IMR-90 (cell line): ENCODE measurements around the gene CTNNA1. TPM values are rescaled to one million over a fixed set of nuclear protein-coding genes. Genes with fewer than 3 reads are reported as not detected.

ENCODE experiments used
- ATAC-seq: fragments of 200-7000 bp; cut with Tn5 transposase; 2 replicates; pipeline ENCODE4 v1.9.1; 2020; ENCODE audit warnings: low read depth, mild to moderate bottlenecking, moderate library complexity
- BruUV-seq: library from RNA; stranded (reverse); fragments of 400-500 nt; replicated peaks from 2 replicates; lab custom pipeline; 2021; lab: Mats Ljungman, UMichigan
- CTCF ChIA-PET: fragments of 300-600 bp; formaldehyde crosslinking; extraction: SDS; loops from one replicate; lab custom pipeline; 2021; ENCODE audit warnings: antibody characterized with exemption; lab: Yijun Ruan, JAX
- POLR2A ChIA-PET: fragments of 300-600 bp; sonication (Branson Sonifier 250); formaldehyde crosslinking; loops from one replicate; lab custom pipeline; 2022; ENCODE audit warnings: antibody characterized with exemption; ENCODE audit not compliant: unreplicated experiment; lab: Charles Lee
- DNase-seq: peaks from one replicate; pipeline ENCODE4 v3.0.0; 2013
- H2AFZ ChIP-seq: replicated peaks from 2 replicates; pipeline ENCODE3; 2013; ENCODE audit warnings: low read length, mild to moderate bottlenecking; ENCODE audit not compliant: poor library complexity
- H2AK5ac ChIP-seq: 2 replicates; pipeline ENCODE4 v1.6.1; 2013; ENCODE audit warnings: low read depth, low read length, inconsistent platforms
- H2AK9ac ChIP-seq: replicated peaks from 2 replicates; pipeline ENCODE3; 2013; ENCODE audit warnings: mild to moderate bottlenecking, low read depth, low read length, moderate library complexity; ENCODE audit not compliant: poor library complexity
- H2BK120ac ChIP-seq: 2 replicates; pipeline ENCODE4 v1.6.1; 2013; ENCODE audit warnings: low read depth, low read length, inconsistent platforms
- H2BK15ac ChIP-seq: 3 replicates; pipeline ENCODE4 v1.6.1; 2013; ENCODE audit warnings: low read depth, low read length, inconsistent platforms
- H2BK20ac ChIP-seq: 2 replicates; pipeline ENCODE4 v1.6.1; 2013; ENCODE audit warnings: low read depth, mild to moderate bottlenecking, inconsistent platforms, low read length, moderate library complexity
- H2BK5ac ChIP-seq: 2 replicates; pipeline ENCODE4 v1.6.1; 2013; ENCODE audit warnings: mild to moderate bottlenecking, low read depth, low read length, inconsistent platforms; ENCODE audit not compliant: poor library complexity, severe bottlenecking
- H3K14ac ChIP-seq: replicated peaks from 2 replicates; pipeline ENCODE4 v1.6.1; 2013; ENCODE audit warnings: low read depth, low read length, inconsistent platforms
- H3K18ac ChIP-seq: 2 replicates; pipeline ENCODE4 v1.6.1; 2013; ENCODE audit warnings: low read depth, low read length, control low read depth
- H3K23ac ChIP-seq: 2 replicates; pipeline ENCODE4 v1.6.1; 2013; ENCODE audit warnings: low read depth, low read length, inconsistent platforms
- H3K27ac ChIP-seq: 2 replicates; pipeline ENCODE4 v1.5.1; 2013; ENCODE audit warnings: mild to moderate bottlenecking, control low read depth, low read length; ENCODE audit not compliant: insufficient read depth
- H3K27me3 ChIP-seq: 2 replicates; pipeline ENCODE4 v1.6.1; 2013; ENCODE audit warnings: low read length; ENCODE audit not compliant: control insufficient read depth, insufficient read depth
- H3K36me3 ChIP-seq: 2 replicates; pipeline ENCODE4 v1.6.1; 2013; ENCODE audit warnings: low read length, mixed read lengths; ENCODE audit not compliant: control insufficient read depth, insufficient read depth
- H3K4ac ChIP-seq: 2 replicates; pipeline ENCODE4 v1.6.1; 2013; ENCODE audit warnings: low read depth, low read length, inconsistent platforms
- H3K4me1 ChIP-seq: 2 replicates; pipeline ENCODE4 v1.6.1; 2013; ENCODE audit warnings: low read length, mixed read lengths; ENCODE audit not compliant: control insufficient read depth, insufficient read depth
- H3K4me2 ChIP-seq: 2 replicates; pipeline ENCODE4 v1.6.1; 2013; ENCODE audit warnings: low read depth, mild to moderate bottlenecking, control low read depth, low read length, moderate library complexity
- H3K4me3 ChIP-seq: 2 replicates; pipeline ENCODE4 v1.5.1; 2013; ENCODE audit warnings: low read depth, mild to moderate bottlenecking, control low read depth, low read length, moderate library complexity; ENCODE audit not compliant: insufficient read depth
- H3K56ac ChIP-seq: 2 replicates; pipeline ENCODE4 v1.6.1; 2013; ENCODE audit warnings: low read length, inconsistent platforms; ENCODE audit not compliant: insufficient read depth; ENCODE audit errors: extremely low read depth
- H3K79me1 ChIP-seq, 2 experiments: 2 replicates each; pipeline ENCODE4 v1.6.1; 2013; ENCODE audit warnings: low read length in 2 of 2, inconsistent platforms in 1 of 2, low read depth in 1 of 2
- H3K9ac ChIP-seq: 2 replicates; pipeline ENCODE4 v1.6.1; 2013; ENCODE audit warnings: low read depth, low read length, control low read depth
- H3K9me1 ChIP-seq: 2 replicates; pipeline ENCODE4 v1.6.1; 2013; ENCODE audit warnings: low read length, inconsistent platforms; ENCODE audit not compliant: insufficient read depth
- H3K9me3 ChIP-seq: 2 replicates; pipeline ENCODE4 v1.6.1; 2013; ENCODE audit warnings: low read length; ENCODE audit not compliant: control insufficient read depth, insufficient read depth
- H4K20me1 ChIP-seq: 2 replicates; pipeline ENCODE4 v1.6.1; 2013; ENCODE audit warnings: low read length, inconsistent platforms; ENCODE audit not compliant: insufficient read depth
- H4K5ac ChIP-seq: 2 replicates; pipeline ENCODE4 v1.6.1; 2013; ENCODE audit warnings: mild to moderate bottlenecking, low read depth, low read length, control low read depth
- H4K8ac ChIP-seq, 2 experiments: 2 replicates each; pipeline ENCODE4 v1.6.1; 2013; ENCODE audit warnings: low read depth in 2 of 2, low read length in 2 of 2, control low read depth in 1 of 2, inconsistent platforms in 1 of 2
- H4K91ac ChIP-seq: 2 replicates; pipeline ENCODE4 v1.6.1; 2013; ENCODE audit warnings: low read depth, low read length, inconsistent platforms; ENCODE audit not compliant: insufficient read depth
- BHLHE40 ChIP-seq: fragments of 150-350 bp; IDR thresholded peaks from 2 replicates; pipeline ENCODE4 v1.6.1; 2016; ENCODE audit warnings: mild to moderate bottlenecking, low read depth, low read length
- CHD1 ChIP-seq: IDR thresholded peaks from 2 replicates; pipeline ENCODE4 v1.6.1; 2012; ENCODE audit warnings: low read depth, low read length, improper control_type of control experiment
- CTCF ChIP-seq: conservative IDR thresholded peaks from 2 replicates; pipeline ENCODE4 v1.5.1; 2012; ENCODE audit warnings: mild to moderate bottlenecking, low read depth, low read length, improper control_type of control experiment
- ELK1 ChIP-seq: fragments of 150-350 bp; IDR thresholded peaks from 2 replicates; pipeline ENCODE4 v1.6.1; 2016; ENCODE audit warnings: low read depth, mild to moderate bottlenecking, low read length, moderate library complexity, borderline replicate concordance
- FOS ChIP-seq: fragments of 150-350 bp; IDR thresholded peaks from 2 replicates; pipeline ENCODE4 v1.6.1; 2016; ENCODE audit warnings: low read depth, low read length
- MAFK ChIP-seq: IDR thresholded peaks from 2 replicates; pipeline ENCODE4 v1.6.1; 2012; ENCODE audit warnings: low read depth, low read length, improper control_type of control experiment
- MAZ ChIP-seq: IDR thresholded peaks from 2 replicates; pipeline ENCODE4 v1.6.1; 2012; ENCODE audit warnings: low read depth, mild to moderate bottlenecking, low read length, improper control_type of control experiment, moderate library complexity, borderline replicate concordance
- MXI1 ChIP-seq: IDR thresholded peaks from 2 replicates; pipeline ENCODE4 v1.6.1; 2012; ENCODE audit warnings: low read depth, mild to moderate bottlenecking, low read length, moderate library complexity, borderline replicate concordance
- NFE2L2 ChIP-seq: fragments of 150-350 bp; IDR thresholded peaks from 2 replicates; pipeline ENCODE4 v1.6.1; 2016; ENCODE audit warnings: low read depth, mild to moderate bottlenecking, low read length
- POLR2A ChIP-seq: IDR thresholded peaks from 2 replicates; pipeline ENCODE4 v1.6.1; 2012; ENCODE audit warnings: mild to moderate bottlenecking, low read depth, low read length
- RAD21 ChIP-seq: IDR thresholded peaks from 2 replicates; pipeline ENCODE4 v1.6.1; 2012; ENCODE audit warnings: low read length, improper control_type of control experiment
- RCOR1 ChIP-seq: IDR thresholded peaks from 2 replicates; pipeline ENCODE4 v1.6.1; 2012; ENCODE audit warnings: mild to moderate bottlenecking, low read length, improper control_type of control experiment; ENCODE audit not compliant: insufficient replicate concordance
- RFX5 ChIP-seq: IDR thresholded peaks from 2 replicates; pipeline ENCODE4 v1.8.0; 2012; ENCODE audit warnings: low read depth, mild to moderate bottlenecking, low read length, moderate library complexity
- SMC3 ChIP-seq: fragments of 150-350 bp; IDR thresholded peaks from 2 replicates; pipeline ENCODE4 v1.6.1; 2016; ENCODE audit warnings: low read depth, mild to moderate bottlenecking, antibody characterized with exemption, low read length, moderate library complexity
- USF2 ChIP-seq: fragments of 150-350 bp; IDR thresholded peaks from 2 replicates; pipeline ENCODE4 v1.6.1; 2017; ENCODE audit warnings: mild to moderate bottlenecking, antibody characterized with exemption, low read length, low read depth
- dilution Hi-C: fragments of 300-500 bp; cut with HindIII; formaldehyde crosslinking; loops from one replicate; pipeline ENCODE4 v1.14.3; 2018; ENCODE audit warnings: low sequenced_read_pairs; ENCODE audit not compliant: unreplicated experiment
- in situ Hi-C: fragments of 300-500 bp; cut with MboI; formaldehyde crosslinking; loops from 3 replicates; pipeline ENCODE4 v1.14.3; 2019; ENCODE audit warnings: low sequenced_read_pairs, inconsistent platforms, mixed read lengths
- intact Hi-C: fragments of 100-400 bp; cut with micrococcal nuclease; formaldehyde crosslinking; loops from 2 replicates; pipeline ENCODE4 v1.10.0; 2022
- polyA plus RNA-seq, 3 experiments: library from polyadenylated mRNA; depleted of rRNA; stranded (reverse); fragments of >200 nt; gene quantifications; 2 replicates each; pipeline ENCODE4 v1.2.3, GENCODE V29; 2012; ENCODE audit warnings: low replicate concordance in 1 of 3
- total RNA-seq: library from RNA; depleted of rRNA; stranded (reverse); fragments of >200 nt; gene quantifications from 2 replicates; pipeline ENCODE4 v1.2.3, GENCODE V29; 2012

Gene CTNNA1
- total and polyA plus RNA-seq, 2 of the 4 experiments (the other 2 are of a cell fraction), result 220 to 471 TPM

- ATAC-seq (peak; percentile 27), DNase-seq (peak; percentile 34)
- Histone ChIP-seq H2BK120ac (no peak overlapping the region), H3K18ac (no peak overlapping the region), H4K20me1 (peaks cover 54% of the 10 kb centered on the region), H3K79me1 (peaks cover 9 to 61% of the 10 kb centered on the region in 2 experiments), H2AFZ (no peak overlapping the region), H3K9me1 (peaks cover 15% of the 10 kb centered on the region), H4K91ac (no peak overlapping the region), H3K56ac (no peak overlapping the region), H2AK5ac (no peak overlapping the region), H4K8ac (no peak overlapping the region), H3K4me3 (no peak overlapping the region), H3K27me3 (no peaks in the 10 kb centered on the region), H3K4me1 (peaks cover 13% of the 10 kb centered on the region), H2BK20ac (no peak overlapping the region), H3K23ac (no peak overlapping the region), H3K27ac (no peak overlapping the region), H2BK5ac (no peak overlapping the region), H4K5ac (no peak overlapping the region), H2BK15ac (no peak overlapping the region), H3K36me3 (peaks cover 2% of the 10 kb centered on the region; the same call in 1 of the 2 replicates), H3K9me3 (no peaks in the 10 kb centered on the region), H3K9ac (no peak overlapping the region), H3K4me2 (no peak overlapping the region), H3K14ac (no peak overlapping the region), H2AK9ac (no peak overlapping the region), H3K4ac (no peak overlapping the region)
- dilution Hi-C loops (no loop called here), in situ Hi-C loops (no loop called here), intact Hi-C loops (no loop called here)
- BruUV-seq, result no TSS peak
- ChIA-PET POLR2A (no interaction called here), CTCF (no interaction called here)
- no peak for TF ChIP-seq USF2
- no peak for TF ChIP-seq ELK1
- TF ChIP-seq FOS, result no peak
- no peak for TF ChIP-seq MAFK
- TF ChIP-seq SMC3, result no peak
- no peak for TF ChIP-seq RFX5
- TF ChIP-seq MXI1, result no peak
- TF ChIP-seq NFE2L2, result no peak
- no peak for TF ChIP-seq MAZ
- TF ChIP-seq BHLHE40, result no peak
- TF ChIP-seq CTCF, result no peak
- TF ChIP-seq POLR2A, result no peak
- TF ChIP-seq RCOR1, result no peak
- no peak for TF ChIP-seq CHD1
- no peak for TF ChIP-seq RAD21
Observed at GRCh38 chr5:138793575-138793974, 40.4 kb downstream of the CTNNA1 start.
